Iris pigment epithelial cell (primary cell): Measurements from ENCODE around the gene PRCC.

Experiments
- DNase-seq: peaks from one replicate; pipeline ENCODE4 v3.0.0-alpha.2; 2011; ENCODE audit warnings: low read depth

PRCC gene

DNA sequence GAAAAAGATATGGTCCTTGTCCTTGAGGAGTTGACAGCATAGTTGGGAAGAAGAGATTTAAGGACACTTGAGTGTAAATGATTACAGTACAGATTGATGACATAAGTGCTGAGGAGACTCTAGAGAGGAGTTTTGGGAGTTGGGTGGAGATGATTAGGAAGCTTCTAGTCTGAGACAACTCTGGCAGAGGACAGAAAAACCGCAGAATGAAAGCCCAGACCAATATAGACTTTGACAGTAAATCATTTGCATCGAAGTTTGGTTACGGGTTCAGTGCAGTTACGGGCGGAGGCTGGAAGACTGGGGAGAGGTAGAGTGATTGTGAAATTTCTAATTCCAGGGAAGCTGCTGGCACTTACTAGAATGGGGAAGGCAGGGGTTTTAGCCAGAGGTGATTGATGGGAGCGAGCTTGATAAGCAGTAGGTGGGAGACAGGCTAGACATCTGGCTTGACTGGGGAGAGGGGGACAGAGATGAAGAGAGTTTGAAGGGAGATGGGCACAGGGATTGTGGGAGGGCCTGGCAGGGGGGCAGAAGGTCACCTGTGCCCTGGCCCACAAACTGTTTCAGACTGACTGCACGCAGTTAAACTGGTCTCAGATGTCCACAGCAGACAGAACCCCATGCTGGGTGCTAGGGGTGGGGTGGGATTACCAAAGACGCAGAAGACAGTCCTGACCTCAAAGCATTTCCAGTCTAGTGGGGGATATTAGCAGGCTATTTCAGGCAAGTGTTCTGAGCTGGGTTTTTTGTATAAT is 29.2 kb downstream of the PRCC start:
- DNase-seq: no peak

DNA sequence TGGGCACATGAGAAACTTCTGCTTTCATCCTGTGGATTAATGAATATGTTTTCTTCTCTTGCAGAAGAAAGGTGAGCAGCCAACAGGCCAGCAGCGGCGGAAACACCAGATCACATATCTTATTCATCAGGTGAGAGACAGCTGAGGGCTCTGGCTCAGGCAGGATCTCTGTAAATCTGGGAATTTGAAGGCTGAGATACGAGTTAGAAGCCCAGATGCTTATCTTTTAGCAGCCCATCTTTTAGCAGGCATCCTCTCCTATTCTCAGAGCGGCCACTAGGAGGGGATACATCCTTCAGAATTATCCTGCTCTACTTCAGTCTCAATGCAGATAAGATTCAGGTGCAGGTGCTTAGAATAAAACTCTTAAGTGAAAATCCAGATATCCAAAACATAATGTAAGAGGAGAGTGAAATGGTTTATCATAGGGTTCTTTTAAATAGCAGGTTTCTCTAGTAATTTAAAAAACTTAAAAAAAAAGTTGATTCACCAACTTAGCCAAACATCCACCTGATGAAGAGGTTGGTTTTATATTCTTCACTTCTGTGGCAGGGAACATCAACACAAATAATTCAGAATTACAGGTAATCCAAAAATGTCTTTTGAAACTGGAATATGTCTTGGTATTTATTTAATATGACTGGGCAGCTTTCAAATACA is 30.0 kb downstream of the PRCC start:
- peak; percentile 69 for DNase-seq

DNA sequence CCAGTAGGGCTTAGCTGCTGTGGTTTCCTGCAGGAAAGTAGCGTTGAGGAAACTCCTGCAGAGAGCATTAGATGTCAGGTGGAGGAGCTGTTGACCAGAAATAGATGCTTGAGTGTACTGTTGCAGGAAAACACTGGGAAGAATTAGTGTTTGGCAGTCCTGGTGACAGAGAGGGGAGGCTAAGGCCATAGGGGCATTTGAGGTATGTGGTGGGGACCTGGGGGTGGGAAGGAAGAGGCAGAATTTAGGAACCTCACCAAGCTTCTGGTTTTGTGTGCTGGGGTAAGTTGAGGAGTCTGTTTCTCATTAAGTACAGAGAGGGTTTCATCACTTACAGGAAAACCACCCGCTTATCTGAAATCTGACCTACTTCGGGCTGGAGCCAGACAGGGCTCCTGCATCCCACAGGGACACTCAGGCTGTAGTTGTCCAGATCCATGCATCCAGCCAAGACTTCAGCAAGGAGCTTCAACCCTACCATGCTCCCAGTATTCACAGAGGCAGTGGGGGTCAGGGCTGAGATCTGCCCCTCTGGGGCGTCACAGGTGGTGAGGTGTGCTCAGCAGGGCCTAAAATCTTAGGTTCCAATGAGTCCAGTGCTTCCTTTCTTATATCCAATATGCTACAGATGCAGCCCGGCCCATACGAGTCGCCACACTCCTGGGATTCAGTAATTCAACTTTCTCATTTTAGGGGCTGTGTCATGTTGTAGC is 34.2 kb downstream of the PRCC start:
- peak; percentile 82 for DNase-seq

DNA sequence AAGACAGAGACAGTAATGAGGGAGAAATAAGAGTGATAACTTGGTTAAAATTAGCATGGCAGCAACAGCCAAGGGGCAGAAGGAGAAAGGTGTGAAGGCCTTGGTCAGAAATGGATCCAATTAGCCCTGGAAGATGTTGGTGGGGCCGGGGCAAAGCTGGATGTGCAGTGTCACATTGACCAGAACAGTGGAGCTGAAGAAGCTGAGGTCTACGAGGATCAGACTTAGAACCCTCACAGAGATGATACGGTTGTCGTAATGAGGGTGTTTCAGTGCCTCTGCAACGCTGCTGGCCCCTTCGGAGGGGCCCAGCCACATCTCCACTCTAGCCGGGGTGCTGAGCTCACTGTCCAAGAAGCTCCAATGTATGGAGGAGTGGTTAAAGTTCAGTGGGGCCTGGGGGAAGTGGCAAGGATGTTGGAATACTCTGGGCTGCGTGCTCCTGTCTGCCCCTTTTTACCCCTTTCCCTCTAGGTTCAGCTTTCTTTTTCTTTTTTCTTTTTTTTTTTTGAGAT is 35.1 kb downstream of the PRCC start:
- no peak for DNase-seq

DNA sequence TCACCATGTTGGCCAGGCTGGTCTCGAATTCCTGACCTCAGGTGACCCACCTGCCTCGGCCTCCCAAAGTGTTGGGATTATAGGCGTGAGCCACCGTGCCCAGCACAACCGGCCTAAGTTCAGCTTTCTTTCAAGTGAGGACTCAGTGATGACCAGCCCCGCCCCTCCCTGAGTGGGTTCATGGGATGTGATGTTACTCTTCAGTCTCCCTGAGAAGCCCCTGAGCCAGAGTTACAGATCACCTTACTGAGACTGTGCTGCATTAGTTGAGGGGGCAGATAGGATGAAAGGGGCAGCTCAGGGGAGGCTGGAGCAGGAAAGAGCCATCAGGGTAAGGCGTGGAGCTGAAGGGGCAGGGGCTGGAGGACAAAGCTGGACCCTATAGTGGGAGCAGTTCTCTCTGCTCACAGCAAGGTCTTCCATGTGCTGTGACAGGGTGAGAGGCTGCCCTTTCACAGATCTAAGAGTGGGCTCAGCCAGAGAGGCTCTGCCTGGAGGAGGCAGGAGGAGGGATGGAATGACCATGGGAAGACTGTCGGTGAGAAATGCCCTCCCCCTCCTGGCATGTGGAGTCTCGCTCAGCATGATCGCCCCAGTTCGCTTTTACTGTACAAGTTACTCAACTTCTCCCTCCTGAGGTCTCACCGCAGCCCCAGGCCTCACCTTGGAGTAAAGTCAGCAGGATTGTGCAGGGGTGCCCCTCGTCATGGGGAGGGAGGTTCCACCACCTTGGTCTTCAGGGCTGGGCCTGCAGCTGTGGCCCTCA is 35.9 kb downstream of the PRCC start:
- no peak for DNase-seq

DNA sequence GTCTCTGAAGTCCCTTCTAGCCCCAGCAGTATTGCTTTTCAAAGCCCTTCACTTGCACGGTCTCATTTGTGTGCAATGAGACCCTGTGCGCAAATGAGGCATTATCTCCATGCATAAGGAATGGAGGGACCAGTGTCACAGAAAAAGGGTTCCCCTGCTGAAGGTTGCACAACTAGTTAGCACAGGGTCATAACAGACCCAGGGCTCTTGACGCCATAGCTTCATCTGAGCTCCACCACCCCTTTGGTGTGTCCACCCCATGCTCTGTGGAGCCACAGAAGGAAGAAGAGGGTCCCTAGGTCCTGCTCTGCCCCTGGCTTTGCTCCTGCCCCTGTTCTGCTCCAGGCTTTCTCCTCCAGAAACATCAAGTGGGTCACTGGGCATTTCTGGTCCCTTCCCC is 36.7 kb downstream of the PRCC start:
- no peak for DNase-seq

DNA sequence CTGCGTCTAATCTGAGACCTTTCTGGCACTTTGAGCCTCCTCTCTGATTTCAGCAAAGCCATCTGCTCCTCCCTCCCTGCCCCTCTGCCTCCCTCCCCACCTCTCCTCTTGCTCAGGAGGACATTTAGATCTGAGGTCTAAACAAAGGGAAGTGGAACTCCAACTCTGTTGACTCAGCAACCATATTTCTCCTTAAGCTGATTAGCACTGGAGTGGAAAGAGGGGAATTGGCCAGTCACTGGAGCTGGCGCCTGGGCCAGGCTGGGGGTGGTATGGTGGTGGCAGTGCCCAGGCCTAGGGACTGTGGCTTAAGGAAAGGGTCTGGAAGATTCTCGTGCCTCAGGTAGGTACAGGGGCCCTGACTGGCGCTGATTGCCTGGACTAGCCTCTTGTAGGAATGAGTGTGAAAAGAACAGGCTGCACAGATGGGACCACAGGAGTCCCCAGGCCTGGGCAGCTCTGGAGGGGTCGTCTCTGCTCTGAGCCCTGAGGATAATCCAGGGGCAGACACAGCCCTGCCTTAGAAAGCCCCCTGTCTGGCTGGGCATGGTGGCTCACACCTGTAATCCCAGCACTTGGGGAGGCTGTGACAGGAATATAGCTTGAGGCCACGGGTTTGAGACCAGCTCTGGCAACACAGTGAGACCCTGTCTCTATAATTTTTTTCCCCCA is 37.4 kb downstream of the PRCC start:
- peak; percentile 54 for DNase-seq

DNA sequence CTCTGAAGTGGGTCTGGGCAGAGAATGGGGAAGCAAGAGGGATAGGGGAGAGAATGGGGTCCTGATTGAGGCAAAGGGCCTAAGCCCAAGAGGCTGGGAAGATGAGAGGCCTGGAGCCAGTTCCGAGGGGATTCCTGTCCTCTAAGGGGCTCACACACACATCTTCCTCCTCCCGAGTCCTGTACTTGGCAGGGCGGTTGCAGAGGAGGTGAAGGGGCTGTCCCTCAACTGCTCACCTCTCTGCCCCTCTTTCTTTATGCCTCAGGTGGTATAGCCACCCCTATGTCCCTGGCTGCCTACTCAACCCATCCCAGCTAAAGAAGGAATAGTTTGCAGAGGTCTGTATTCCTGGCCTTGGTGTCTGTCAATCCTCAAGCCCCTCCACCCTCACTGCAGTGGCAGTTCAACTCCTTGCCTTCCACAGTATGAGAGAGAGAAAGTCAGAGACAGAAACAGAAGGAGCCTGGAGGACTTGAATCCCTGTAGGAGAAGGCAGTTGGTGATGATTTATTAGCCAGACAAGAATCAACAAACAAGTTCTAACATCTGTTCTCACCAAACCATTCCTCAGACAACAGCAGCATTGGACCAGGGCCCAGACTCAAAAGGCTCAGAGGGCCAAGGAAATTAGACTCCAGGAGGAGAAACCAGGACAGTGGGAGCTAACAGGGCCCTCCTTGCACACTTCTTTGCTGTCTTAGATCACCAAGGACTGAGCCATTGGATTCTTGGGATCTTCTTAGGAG is 38.6 kb downstream of the PRCC start:
- peak; percentile 75 for DNase-seq

DNA sequence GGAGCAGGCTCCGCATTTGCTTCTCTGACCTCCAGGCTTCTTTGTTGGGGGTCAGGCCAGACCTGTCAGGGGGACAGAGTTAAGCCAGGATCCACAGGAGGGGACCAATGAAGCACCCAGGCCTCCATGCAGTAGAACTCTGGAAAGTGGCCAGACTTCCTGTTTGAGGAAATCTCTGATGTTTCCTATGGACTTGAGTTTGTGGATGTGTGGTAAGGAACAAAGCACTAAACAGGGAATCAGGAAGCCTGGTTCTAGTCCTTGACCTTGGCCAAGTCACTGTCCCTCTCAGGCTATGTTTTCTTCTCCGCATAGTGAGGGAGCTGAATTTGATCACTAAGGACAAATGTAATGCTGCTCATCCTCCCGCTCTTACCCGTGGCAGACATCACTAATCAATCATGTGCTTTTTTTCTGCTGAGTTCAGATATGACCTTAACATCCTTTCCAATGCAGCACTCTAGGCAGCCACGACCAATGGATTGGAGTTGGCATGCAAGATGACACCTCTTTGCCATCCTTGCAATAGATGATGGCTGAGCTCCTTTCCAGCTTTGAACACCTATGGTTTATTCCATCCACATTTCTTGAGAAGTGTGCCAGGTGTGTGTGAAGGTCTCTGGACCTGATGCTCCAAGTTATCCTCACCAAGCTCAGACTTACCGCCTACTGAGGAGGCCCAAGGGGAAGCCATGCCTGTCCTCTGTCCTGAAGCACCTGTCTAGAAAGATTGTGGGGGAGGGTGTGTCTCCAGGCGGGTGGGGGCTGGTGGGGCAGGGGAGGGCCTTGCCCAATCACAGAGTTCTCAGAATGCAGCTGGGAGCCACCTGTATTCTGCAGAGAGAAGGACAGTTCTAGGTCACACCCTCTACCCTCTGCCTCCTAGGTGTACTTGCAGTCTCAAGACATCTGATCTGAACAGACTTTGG is 39.4 kb downstream of the PRCC start:
- DNase-seq: no peak

DNA sequence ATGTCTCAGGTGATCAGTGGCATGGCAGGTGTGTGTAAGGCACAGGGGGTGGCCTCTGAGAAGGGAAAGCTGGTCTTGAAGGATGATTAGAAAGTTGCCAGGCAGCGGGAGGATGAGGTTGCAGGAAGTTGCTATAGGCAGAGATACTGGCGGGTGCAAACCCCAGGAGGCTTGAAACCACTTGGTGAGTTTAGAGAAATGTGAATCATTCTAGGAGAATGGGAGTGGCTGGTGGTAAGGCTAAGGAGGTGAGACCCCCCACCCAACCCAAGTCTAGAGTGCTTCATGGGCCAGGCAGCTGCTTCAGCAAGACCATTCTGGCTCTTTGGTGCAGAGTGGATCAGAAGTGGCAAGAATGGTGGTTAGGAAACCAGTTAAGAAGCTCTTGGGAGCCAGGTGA is 40.3 kb downstream of the PRCC start:
- no peak for DNase-seq

DNA sequence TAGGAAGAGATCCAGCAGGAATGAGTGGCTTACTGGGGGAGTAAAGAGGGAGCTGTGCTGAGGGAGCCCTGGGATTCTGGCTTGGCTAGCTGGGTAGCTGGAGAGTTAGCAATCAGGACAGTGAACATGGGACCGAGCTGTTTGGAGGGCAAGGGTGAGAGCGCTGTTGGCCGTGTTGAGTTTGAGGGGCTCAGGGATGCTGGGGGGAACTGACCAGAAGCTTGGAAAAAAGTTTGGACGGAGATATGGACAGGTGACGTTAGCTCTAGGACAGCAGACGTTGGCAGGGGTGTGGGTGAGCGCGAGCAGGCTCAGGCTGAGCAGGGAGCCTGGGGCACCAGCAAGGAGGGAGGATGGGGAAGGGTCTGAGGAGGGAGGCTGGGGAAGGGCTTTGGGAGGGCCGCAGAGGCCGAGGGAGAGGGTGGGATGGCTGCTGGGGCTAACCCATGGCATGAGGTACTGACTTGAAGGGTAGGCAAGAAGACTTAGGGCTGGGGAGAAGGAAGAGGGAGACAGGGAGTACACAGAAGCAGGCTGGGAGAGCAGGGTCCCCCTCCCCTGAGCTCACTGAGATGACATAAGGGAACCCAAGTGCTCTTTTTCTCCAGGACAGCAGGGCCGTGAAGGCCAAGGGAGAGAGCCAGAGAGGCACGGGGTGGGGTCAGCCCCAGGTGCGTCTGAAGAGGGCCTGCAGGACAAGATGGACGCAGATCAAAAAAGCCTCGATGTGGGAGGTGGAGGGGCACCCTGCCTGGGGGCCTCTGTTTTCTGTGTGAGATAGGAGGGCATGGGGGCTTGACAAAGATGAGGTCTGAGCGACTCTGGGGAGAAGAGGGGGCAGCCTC is 41.1 kb downstream of the PRCC start:
- no peak for DNase-seq

DNA sequence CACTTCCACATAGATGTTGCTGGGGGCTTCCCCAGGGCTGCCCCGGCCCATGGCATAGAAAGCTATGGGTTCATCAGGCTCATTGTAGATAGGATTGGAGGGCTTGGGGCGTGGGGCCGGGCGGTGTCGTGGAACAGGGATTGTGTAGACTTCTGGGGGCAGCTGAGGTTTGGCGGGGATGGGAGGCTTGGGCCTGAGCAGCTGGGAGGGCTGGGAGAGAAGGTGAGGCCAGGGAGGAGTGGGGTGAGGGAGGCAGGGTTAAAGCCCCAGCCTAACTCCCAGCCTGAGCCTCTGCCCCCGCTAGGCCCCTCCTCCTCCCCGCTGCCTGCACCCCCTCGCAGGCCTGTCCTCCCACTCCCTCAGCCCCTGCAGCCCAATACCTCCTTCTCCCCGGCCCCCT is 41.9 kb downstream of the PRCC start:
- no peak for DNase-seq

DNA sequence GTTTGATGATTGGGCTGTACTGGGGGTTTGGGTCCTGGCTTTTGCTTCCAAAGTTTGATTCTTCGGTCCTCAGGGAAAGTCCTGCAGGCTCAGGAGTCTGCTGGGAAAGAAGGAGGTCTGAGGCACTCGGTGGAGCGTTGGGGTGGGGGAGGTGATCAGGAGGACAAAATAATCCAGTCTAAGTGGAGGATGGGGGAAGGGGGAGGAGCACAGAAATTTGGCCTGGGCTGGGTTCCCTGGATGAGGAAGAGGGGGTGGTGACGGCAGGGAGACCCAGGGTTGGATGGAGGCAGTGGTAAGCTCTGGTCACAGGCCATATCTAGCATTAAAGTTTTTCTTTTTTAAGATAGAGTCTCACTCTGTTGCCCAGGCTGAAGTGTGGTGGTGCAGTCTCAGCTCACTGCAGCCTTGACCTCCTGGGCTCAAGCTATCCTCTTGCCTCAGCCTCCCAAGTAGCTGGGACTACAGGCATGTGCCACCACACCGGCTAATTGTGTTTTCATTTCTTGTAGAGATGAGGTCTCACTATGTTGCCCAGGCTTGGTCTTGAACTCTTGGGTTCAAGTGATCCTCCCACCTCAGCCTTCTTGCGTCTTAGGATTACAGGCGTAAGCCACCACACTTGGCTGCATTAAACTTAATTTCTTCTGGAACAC is 42.5 kb downstream of the PRCC start:
- no peak for DNase-seq

DNA sequence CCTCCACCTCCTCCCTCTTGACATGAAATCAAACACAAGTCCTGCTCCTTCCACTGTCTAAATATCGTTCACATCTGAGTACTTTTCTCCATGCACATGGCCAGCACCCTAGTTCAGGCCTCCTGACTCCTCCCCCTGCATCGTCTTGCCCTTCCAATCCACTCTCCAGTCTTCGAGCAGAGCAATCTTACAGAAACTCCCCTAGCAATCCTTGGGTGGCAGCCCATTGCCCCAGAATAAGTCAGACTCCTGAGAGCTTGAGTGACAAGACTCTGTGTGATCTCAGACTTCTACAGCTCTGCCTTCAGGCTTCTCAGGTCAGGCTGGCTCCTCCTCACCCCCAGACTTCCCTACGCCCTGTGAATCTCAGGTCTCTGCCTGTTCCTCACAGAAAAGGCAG is 43.8 kb downstream of the PRCC start:
- no peak for DNase-seq

DNA sequence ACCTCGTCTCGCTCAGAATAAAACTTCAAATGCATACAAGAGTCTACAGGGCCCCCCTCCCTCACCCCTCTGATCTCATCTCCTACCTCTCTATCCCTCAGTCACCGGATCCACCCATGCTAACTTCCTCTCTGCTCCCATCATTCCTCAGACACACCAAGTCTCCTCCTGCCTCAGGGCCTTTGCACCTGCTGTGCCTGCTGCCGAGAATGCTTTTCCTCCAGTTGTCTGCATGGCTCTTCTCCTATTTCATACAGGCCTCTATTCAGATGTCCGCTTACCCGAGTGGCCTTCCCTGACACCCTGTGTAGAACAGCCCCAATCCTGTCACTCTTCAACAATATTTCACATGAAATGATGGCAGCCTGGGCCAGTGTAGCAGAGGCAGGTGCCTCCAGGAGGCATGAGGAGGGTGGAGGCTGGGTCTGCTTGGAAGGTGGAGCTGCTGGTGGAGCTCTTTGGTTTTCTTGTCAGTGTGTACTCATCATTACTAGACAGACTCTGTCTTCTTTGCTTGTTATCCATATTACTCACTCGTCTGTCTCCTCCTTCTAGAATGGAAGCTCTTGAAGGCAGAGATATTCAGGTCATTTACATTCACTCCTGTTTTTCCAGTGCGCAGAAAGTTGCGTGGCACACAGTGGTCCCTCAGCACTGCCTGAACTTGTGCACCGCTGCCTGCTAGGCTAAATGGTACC is 45.1 kb downstream of the PRCC start:
- no peak for DNase-seq

DNA sequence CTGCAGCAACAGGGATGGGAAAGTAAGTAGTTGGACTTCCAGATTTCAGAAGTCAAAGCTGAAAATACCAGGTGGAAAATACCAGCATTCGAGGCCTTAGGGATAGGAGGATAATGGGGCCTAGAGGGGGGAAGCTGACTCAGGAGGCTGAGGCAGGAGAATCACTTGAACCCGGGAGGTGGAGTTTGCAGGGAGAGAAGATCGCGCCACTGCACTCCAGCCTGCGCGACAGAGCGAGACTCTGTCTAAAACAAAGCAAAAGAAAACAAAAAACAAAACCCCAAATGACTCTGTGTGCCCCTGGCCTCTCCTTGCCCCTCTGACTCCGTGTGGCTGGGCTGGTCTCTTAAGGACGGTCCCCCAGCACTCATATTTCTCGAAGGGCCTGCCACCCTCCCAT is 46.0 kb downstream of the PRCC start:
- no peak for DNase-seq

DNA sequence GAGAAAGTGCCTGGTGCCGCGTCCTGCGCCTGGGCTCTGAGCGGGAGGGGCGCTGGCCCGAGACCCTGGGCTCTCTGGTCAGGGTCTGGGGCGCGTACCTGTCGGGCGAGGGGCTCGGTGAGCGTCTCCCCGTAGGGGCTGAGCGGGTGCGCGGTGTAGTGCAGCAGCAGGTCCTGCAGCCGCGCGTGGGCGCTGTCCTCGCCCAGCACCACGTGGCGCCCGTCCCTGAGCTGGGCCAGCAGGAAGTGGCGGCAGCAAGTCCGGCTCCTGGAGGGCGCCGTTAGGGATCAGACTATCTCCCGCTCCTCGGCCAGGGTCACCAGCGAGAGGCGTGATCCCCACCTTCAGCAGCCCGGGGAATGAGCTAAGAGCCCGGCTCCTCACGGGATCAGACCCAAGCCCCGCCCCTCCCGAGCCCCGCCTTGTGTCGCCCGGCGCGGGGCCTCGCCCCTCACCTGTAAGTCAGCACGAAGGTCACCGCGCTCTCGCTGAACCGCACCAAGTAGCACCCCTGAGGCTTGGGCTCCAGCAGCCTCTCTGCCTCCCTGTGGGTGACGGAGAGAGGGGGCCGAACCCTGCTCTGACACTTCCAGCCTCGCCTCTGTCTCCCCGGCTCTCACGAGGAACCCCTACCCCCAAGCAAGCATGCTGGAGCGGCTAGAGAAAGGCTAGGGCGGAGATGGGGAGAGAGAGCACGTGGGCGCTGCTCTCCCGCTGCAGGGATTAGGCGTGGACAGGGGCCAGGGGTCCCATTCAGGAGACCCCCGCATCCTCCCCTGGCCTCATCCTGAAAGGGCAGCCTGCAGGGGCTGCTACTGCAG is 46.6 kb downstream of the PRCC start:
- peak; percentile 66 for DNase-seq
